HepG2 (cell line): ENCODE measurements around the gene TAF11L3.
"Not testable (repeated sequence)": the region's sequence is repeated elsewhere in the genome, so short reads cannot be mapped to it uniquely, and the experiment has no call there.

Experiments
- ERF ChIP-seq: IDR thresholded peaks from 2 replicates; pipeline ENCODE4 v1.6.1; 2018; ENCODE audit warnings: missing biosample characterization, missing genetic modification reagents
- GABPB1 ChIP-seq: IDR thresholded peaks from 2 replicates; pipeline ENCODE4 v1.6.1; 2016; ENCODE audit warnings: mild to moderate bottlenecking, missing genetic modification reagents, moderate library complexity, missing compliant biosample characterization
- HDAC6 ChIP-seq: fragments of 200-600 bp; sonication (generic); IDR thresholded peaks from 2 replicates; pipeline ENCODE4 v1.7.0; 2017; ENCODE audit warnings: mild to moderate bottlenecking, antibody characterized with exemption, low read length, low read depth
- KAT7 ChIP-seq: IDR thresholded peaks from 2 replicates; pipeline ENCODE4 v1.6.1; 2018; ENCODE audit warnings: borderline replicate concordance, missing compliant biosample characterization
- NPAS2 ChIP-seq: sonication (generic); formaldehyde crosslinking; IDR thresholded peaks from 2 replicates; pipeline ENCODE4 v1.8.0; 2022; ENCODE audit warnings: mild to moderate bottlenecking, missing genetic modification reagents, borderline replicate concordance
- POLR2A ChIP-seq, 2 experiments: IDR thresholded peaks; 2 replicates each; pipeline ENCODE4 v1.6.1; 2011; ENCODE audit warnings: low read depth in 2 of 2, low read length in 2 of 2, mild to moderate bottlenecking in 1 of 2, moderate library complexity in 1 of 2; ENCODE audit not compliant: insufficient read depth in 1 of 2
- POLR2AphosphoS5 ChIP-seq: IDR thresholded peaks from 2 replicates; pipeline ENCODE4 v1.6.1; 2012; ENCODE audit warnings: low read depth, low read length
- TAF1 ChIP-seq: sonication (generic); formaldehyde crosslinking; IDR thresholded peaks from 2 replicates; pipeline ENCODE4 v1.4.0; 2020; ENCODE audit warnings: missing genetic modification reagents
- ZNF570 ChIP-seq: sonication (generic); formaldehyde crosslinking; IDR thresholded peaks from 2 replicates; pipeline ENCODE4 v1.4.0; 2020; ENCODE audit warnings: mild to moderate bottlenecking, missing genetic modification reagents, borderline replicate concordance

GRCh38 chr5:17518067-17518466, at the start of gene TAF11L3:
- TF ChIP-seq ZNF570 (CRISPR knock-in tag); KAT7 (CRISPR knock-in tag); POLR2A (IDR thresholded peaks at IDR 0.05; ENCODE audit: insufficient read depth in 1 of 2, low read depth in 2 of 2, low read length in 2 of 2); GABPB1; TAF1 (CRISPR knock-in tag); POLR2AphosphoS5; NPAS2 (CRISPR knock-in tag); ERF (CRISPR knock-in tag); HDAC6: not testable (repeated sequence)
